Thoracic aorta (tissue), 2 donors: ENCODE measurements around the gene SLC17A2. TPM values are rescaled to one million over a fixed set of nuclear protein-coding genes. Genes with fewer than 3 reads are reported as not detected.

Experiments
- ATAC-seq: fragments of 150-250 bp; one replicate; pipeline ENCODE4 v1.8.0; 2017; ENCODE audit warnings: low read depth; ENCODE audit not compliant: insufficient number of reproducible peaks, low FRiP score
- DNase-seq: peaks from one replicate; pipeline ENCODE4 v3.0.0-alpha.2; 2020; ENCODE audit warnings: low spot score
- H3K27ac ChIP-seq, 2 donors: fragments of 200-600 bp; sonication (generic); 1 replicate in 1 of 2; 2 replicates in 1 of 2; pipeline ENCODE4 v1.5.1; 2016; ENCODE audit warnings: mild to moderate bottlenecking in 2 of 2, moderate library complexity in 2 of 2
- H3K27me3 ChIP-seq: fragments of 200-600 bp; sonication (generic); replicated peaks from 2 replicates; pipeline ENCODE4 v1.6.0; 2016; ENCODE audit warnings: mild to moderate bottlenecking; ENCODE audit not compliant: insufficient read depth
- H3K36me3 ChIP-seq: fragments of 200-600 bp; sonication (generic); one replicate; pipeline ENCODE4 v1.5.1; 2016
- H3K4me1 ChIP-seq, 2 donors: fragments of 200-600 bp; sonication (generic); 1 replicate in 1 of 2; 2 replicates in 1 of 2; pipeline versions ENCODE4 v1.5.1 to v1.6.0; 2016; ENCODE audit warnings: low read depth in 2 of 2, mild to moderate bottlenecking in 1 of 2; ENCODE audit not compliant: control insufficient read depth in 1 of 2
- H3K4me3 ChIP-seq: fragments of 200-600 bp; sonication (generic); 2 replicates; pipeline ENCODE4 v1.5.1; 2016; ENCODE audit warnings: mild to moderate bottlenecking
- H3K9me3 ChIP-seq: fragments of 200-600 bp; sonication (generic); 2 replicates; pipeline ENCODE4 v1.5.1; 2016
- total RNA-seq, 2 donors: library from RNA; depleted of rRNA; stranded (reverse); fragments of >200 nt; gene quantifications; one replicate each; pipeline versions ENCODE4 v1.1.0 to v1.2.3, GENCODE V29; 2016
- TF ChIP-seq, protein P1 (sequence below): fragments of 200-600 bp; sonication (generic); IDR thresholded peaks from one replicate; pipeline ENCODE4 v1.5.1; 2019; ENCODE audit warnings: antibody characterized with exemption

The SLC17A2 gene
- total RNA-seq, 2 donors from 2014 or later: not detected

GRCh38 chr6:25895771-25896170 is 34.7 kb downstream of the SLC17A2 start:
- Histone ChIP-seq H3K9me3 (no peaks in the 10 kb centered on the region), H3K4me1 (no peaks in the 10 kb centered on the region), H3K27ac (no peak overlapping the region), H3K36me3 (no peaks in the 10 kb centered on the region), H3K27me3 (no peaks in the 10 kb centered on the region), H3K4me3 (no peak overlapping the region)
- TF ChIP-seq, protein P1, sequence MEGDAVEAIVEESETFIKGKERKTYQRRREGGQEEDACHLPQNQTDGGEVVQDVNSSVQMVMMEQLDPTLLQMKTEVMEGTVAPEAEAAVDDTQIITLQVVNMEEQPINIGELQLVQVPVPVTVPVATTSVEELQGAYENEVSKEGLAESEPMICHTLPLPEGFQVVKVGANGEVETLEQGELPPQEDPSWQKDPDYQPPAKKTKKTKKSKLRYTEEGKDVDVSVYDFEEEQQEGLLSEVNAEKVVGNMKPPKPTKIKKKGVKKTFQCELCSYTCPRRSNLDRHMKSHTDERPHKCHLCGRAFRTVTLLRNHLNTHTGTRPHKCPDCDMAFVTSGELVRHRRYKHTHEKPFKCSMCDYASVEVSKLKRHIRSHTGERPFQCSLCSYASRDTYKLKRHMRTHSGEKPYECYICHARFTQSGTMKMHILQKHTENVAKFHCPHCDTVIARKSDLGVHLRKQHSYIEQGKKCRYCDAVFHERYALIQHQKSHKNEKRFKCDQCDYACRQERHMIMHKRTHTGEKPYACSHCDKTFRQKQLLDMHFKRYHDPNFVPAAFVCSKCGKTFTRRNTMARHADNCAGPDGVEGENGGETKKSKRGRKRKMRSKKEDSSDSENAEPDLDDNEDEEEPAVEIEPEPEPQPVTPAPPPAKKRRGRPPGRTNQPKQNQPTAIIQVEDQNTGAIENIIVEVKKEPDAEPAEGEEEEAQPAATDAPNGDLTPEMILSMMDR: no peak
- ATAC-seq (no peak), DNase-seq (no peak)

- Histone ChIP-seq H3K9me3 (no peaks in the 10 kb centered on the region), H3K27me3 (no peaks in the 10 kb centered on the region), H3K36me3 (no peaks in the 10 kb centered on the region), H3K4me3 (no peak overlapping the region), H3K27ac (no peak overlapping the region), H3K4me1 (no peaks in the 10 kb centered on the region)
- TF ChIP-seq, protein P1: no peak
- DNase-seq (no peak), ATAC-seq (no peak)
These were observed 36.7 kb downstream of the SLC17A2 start for GRCh38 chr6:25893778-25894177.

DNA sequence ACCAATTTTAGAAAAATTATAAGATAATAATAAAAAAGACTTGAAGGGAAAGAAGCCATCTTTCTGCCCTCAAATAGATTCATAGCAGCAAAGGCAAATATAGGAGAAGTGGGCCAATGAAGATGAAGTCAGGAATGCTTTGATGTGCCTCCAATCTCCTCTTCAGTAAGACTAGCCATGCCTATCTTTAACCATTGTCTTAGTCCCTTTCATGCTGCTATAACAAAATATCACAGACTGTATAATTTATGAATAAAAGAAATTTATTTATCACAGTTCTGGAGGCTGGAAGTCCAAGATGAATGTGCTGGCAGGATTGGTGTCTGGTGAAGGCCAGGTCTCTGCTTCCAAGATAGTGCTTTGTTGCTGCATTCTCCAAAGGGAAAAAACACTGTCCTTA is 37.6 kb downstream of the SLC17A2 start:
- H3K4me1 ChIP-seq: no peaks in the 10 kb centered on the region
- no peaks in the 10 kb centered on the region for H3K9me3 ChIP-seq
- no peak overlapping the region for H3K27ac ChIP-seq
- no peak overlapping the region for H3K4me3 ChIP-seq
- DNase-seq: no peak
- ATAC-seq: no peak
- no peaks in the 10 kb centered on the region for H3K36me3 ChIP-seq
- no peaks in the 10 kb centered on the region for H3K27me3 ChIP-seq
- TF ChIP-seq, protein P1: no peak

- peak; percentile 36 for ATAC-seq
- DNase-seq: no peak
- TF ChIP-seq, protein P1: peak; percentile 61
- Histone ChIP-seq H3K27me3 (no peaks in the 10 kb centered on the region), H3K27ac (no peak overlapping the region), H3K36me3 (no peaks in the 10 kb centered on the region), H3K4me1 (no peaks in the 10 kb centered on the region), H3K4me3 (no peak overlapping the region), H3K9me3 (no peaks in the 10 kb centered on the region)
These were observed 40.3 kb downstream of the SLC17A2 start for GRCh38 chr6:25889877-25890853.

DNA sequence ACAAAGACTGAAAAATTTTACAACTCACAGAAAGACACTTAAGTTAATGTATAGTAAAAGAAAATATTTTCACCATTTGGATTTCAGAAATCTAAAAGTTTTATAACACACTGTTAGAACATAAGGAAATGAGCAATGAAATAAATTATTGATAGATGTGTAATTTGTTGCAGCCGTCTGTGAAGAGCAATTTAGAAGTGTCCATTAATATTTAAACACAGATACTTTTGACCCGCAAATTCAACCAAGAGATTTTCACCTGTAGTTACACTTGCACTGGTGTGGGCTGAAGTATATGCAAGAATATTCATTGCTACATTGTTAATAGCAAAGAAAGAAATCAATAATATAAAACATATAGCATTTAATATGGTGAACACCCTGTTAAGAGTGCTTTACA is 41.9 kb downstream of the SLC17A2 start:
- H3K4me3 ChIP-seq: no peak overlapping the region
- DNase-seq: no peak
- ATAC-seq: no peak
- H3K36me3 ChIP-seq: no peaks in the 10 kb centered on the region
- no peak overlapping the region for H3K27ac ChIP-seq
- TF ChIP-seq, protein P1: no peak
- H3K9me3 ChIP-seq: no peaks in the 10 kb centered on the region
- H3K4me1 ChIP-seq: no peaks in the 10 kb centered on the region
- no peaks in the 10 kb centered on the region for H3K27me3 ChIP-seq
